Osteoblast (primary cell): ENCODE data around the gene CFI. TPM values are rescaled to one million over a fixed set of nuclear protein-coding genes. Genes with fewer than 3 reads are reported as not detected.

Source experiments
- DNase-seq: peaks from one replicate; pipeline ENCODE4 v3.0.0; 2011; ENCODE audit warnings: low spot score, mixed read lengths; ENCODE audit not compliant: insufficient read length; ENCODE audit errors: missing footprints
- H2AFZ ChIP-seq: 2 replicates; pipeline ENCODE4 v1.6.0; 2011; ENCODE audit warnings: mild to moderate bottlenecking, low read length
- H3K27ac ChIP-seq: 2 replicates; pipeline ENCODE4 v1.5.1; 2011; ENCODE audit warnings: mild to moderate bottlenecking, low read depth, low read length, moderate library complexity
- H3K27me3 ChIP-seq: 2 replicates; pipeline ENCODE4 v1.6.0; 2012; ENCODE audit warnings: mild to moderate bottlenecking, control low read depth, inconsistent platforms, low read length, moderate library complexity; ENCODE audit not compliant: insufficient read depth
- H3K36me3 ChIP-seq: 2 replicates; pipeline ENCODE4 v1.5.1; 2011; ENCODE audit warnings: mild to moderate bottlenecking, low read length, control low read depth, moderate library complexity; ENCODE audit not compliant: insufficient read depth
- H3K4me1 ChIP-seq: 2 replicates; pipeline ENCODE4 v1.5.1; 2011; ENCODE audit warnings: mild to moderate bottlenecking, low read length, control low read depth, moderate library complexity; ENCODE audit not compliant: insufficient read depth
- H3K4me2 ChIP-seq: 2 replicates; pipeline ENCODE4 v1.6.0; 2011; ENCODE audit warnings: mild to moderate bottlenecking, low read length; ENCODE audit not compliant: insufficient read depth
- H3K4me3 ChIP-seq: fragments of 200-600 bp; sonication (generic); 3 replicates; pipeline ENCODE4 v1.5.1; 2012; ENCODE audit warnings: mild to moderate bottlenecking, low read length, inconsistent platforms; ENCODE audit not compliant: insufficient read depth
- H3K79me2 ChIP-seq: 2 replicates; pipeline ENCODE4 v1.6.0; 2012; ENCODE audit warnings: mild to moderate bottlenecking, low read length, control low read depth, inconsistent platforms; ENCODE audit not compliant: insufficient read depth
- H3K9me3 ChIP-seq: 2 replicates; pipeline ENCODE4 v1.5.1; 2011; ENCODE audit warnings: low read depth, low read length, control low read depth
- H4K20me1 ChIP-seq: 2 replicates; pipeline ENCODE4 v1.6.0; 2012; ENCODE audit warnings: mild to moderate bottlenecking, low read length, control low read depth; ENCODE audit not compliant: insufficient read depth
- CTCF ChIP-seq: IDR thresholded peaks from 2 replicates; pipeline ENCODE4 v1.5.1; 2011; ENCODE audit warnings: mild to moderate bottlenecking, low read depth, low read length, moderate library complexity; ENCODE audit errors: extremely low read depth
- total RNA-seq: library from RNA; depleted of rRNA; stranded (reverse); fragments of >200 nt; gene quantifications from 2 replicates; pipeline ENCODE4 v1.2.3, GENCODE V29; 2012

The CFI gene
- total RNA-seq, 1 donor: 27.9 TPM

- peak; percentile 60 for TF ChIP-seq CTCF
- Histone ChIP-seq H3K9me3 (no peaks in the 10 kb centered on the region), H4K20me1 (no peaks in the 10 kb centered on the region), H3K36me3 (peaks cover 25% of the 10 kb centered on the region), H3K27me3 (no peaks in the 10 kb centered on the region), H3K4me1 (no peaks in the 10 kb centered on the region), H3K4me3 (no peak overlapping the region), H3K4me2 (no peak overlapping the region), H3K27ac (no peak overlapping the region), H3K79me2 (no peaks in the 10 kb centered on the region), H2AFZ (no peak overlapping the region)
- no peak for DNase-seq
These were observed 24.9 kb upstream of the CFI start for GRCh38 chr4:109826719-109827118.

GRCh38 chr4:109821185-109821584 is 19.4 kb upstream of the CFI start:
- peaks cover 48% of the 10 kb centered on the region for H3K36me3 ChIP-seq
- peaks cover 3% of the 10 kb centered on the region for H4K20me1 ChIP-seq
- H2AFZ ChIP-seq: no peak overlapping the region
- H3K79me2 ChIP-seq: peaks cover 46% of the 10 kb centered on the region
- H3K4me1 ChIP-seq: peaks cover 10% of the 10 kb centered on the region
- H3K9me3 ChIP-seq: no peaks in the 10 kb centered on the region
- no peak for DNase-seq
- no peaks in the 10 kb centered on the region for H3K27me3 ChIP-seq
- no peak overlapping the region for H3K4me2 ChIP-seq
- H3K27ac ChIP-seq: no peak overlapping the region
- TF ChIP-seq CTCF: no peak
- H3K4me3 ChIP-seq: no peak overlapping the region

- H3K9me3 ChIP-seq: no peaks in the 10 kb centered on the region
- no peak for TF ChIP-seq CTCF
- H4K20me1 ChIP-seq: peaks cover 3% of the 10 kb centered on the region
- H3K4me3 ChIP-seq: no peak overlapping the region
- no peak overlapping the region for H3K4me2 ChIP-seq
- H3K27me3 ChIP-seq: no peaks in the 10 kb centered on the region
- H3K79me2 ChIP-seq: peaks cover 52% of the 10 kb centered on the region
- H2AFZ ChIP-seq: no peak overlapping the region
- H3K4me1 ChIP-seq: peaks cover 10% of the 10 kb centered on the region
- DNase-seq: peak; percentile 58
- peaks cover 47% of the 10 kb centered on the region for H3K36me3 ChIP-seq
- no peak overlapping the region for H3K27ac ChIP-seq
These were observed 18.8 kb upstream of the CFI start for GRCh38 chr4:109820563-109820962.

GRCh38 chr4:109818268-109818667 is 16.5 kb upstream of the CFI start:
- Histone ChIP-seq H3K4me3 (no peak overlapping the region), H3K27me3 (no peaks in the 10 kb centered on the region), H3K4me2 (no peak overlapping the region), H3K79me2 (peaks cover 54% of the 10 kb centered on the region), H3K27ac (no peak overlapping the region), H3K4me1 (peaks cover 10% of the 10 kb centered on the region), H4K20me1 (peaks cover 3% of the 10 kb centered on the region), H3K9me3 (no peaks in the 10 kb centered on the region), H2AFZ (no peak overlapping the region), H3K36me3 (peaks cover 32% of the 10 kb centered on the region)
- DNase-seq: no peak
- TF ChIP-seq CTCF: no peak
